Osteoblast (primary cell): ENCODE data around the gene PRELP. TPM values are rescaled to one million over a fixed set of nuclear protein-coding genes. Genes with fewer than 3 reads are reported as not detected.

Source experiments
- DNase-seq: peaks from one replicate; pipeline ENCODE4 v3.0.0; 2011; ENCODE audit warnings: low spot score, mixed read lengths; ENCODE audit not compliant: insufficient read length; ENCODE audit errors: missing footprints
- H2AFZ ChIP-seq: 2 replicates; pipeline ENCODE4 v1.6.0; 2011; ENCODE audit warnings: mild to moderate bottlenecking, low read length
- H3K27ac ChIP-seq: 2 replicates; pipeline ENCODE4 v1.5.1; 2011; ENCODE audit warnings: mild to moderate bottlenecking, low read depth, low read length, moderate library complexity
- H3K27me3 ChIP-seq: 2 replicates; pipeline ENCODE4 v1.6.0; 2012; ENCODE audit warnings: mild to moderate bottlenecking, control low read depth, inconsistent platforms, low read length, moderate library complexity; ENCODE audit not compliant: insufficient read depth
- H3K36me3 ChIP-seq: 2 replicates; pipeline ENCODE4 v1.5.1; 2011; ENCODE audit warnings: mild to moderate bottlenecking, low read length, control low read depth, moderate library complexity; ENCODE audit not compliant: insufficient read depth
- H3K4me1 ChIP-seq: 2 replicates; pipeline ENCODE4 v1.5.1; 2011; ENCODE audit warnings: mild to moderate bottlenecking, low read length, control low read depth, moderate library complexity; ENCODE audit not compliant: insufficient read depth
- H3K4me2 ChIP-seq: 2 replicates; pipeline ENCODE4 v1.6.0; 2011; ENCODE audit warnings: mild to moderate bottlenecking, low read length; ENCODE audit not compliant: insufficient read depth
- H3K4me3 ChIP-seq: fragments of 200-600 bp; sonication (generic); 3 replicates; pipeline ENCODE4 v1.5.1; 2012; ENCODE audit warnings: mild to moderate bottlenecking, low read length, inconsistent platforms; ENCODE audit not compliant: insufficient read depth
- H3K79me2 ChIP-seq: 2 replicates; pipeline ENCODE4 v1.6.0; 2012; ENCODE audit warnings: mild to moderate bottlenecking, low read length, control low read depth, inconsistent platforms; ENCODE audit not compliant: insufficient read depth
- H3K9me3 ChIP-seq: 2 replicates; pipeline ENCODE4 v1.5.1; 2011; ENCODE audit warnings: low read depth, low read length, control low read depth
- H4K20me1 ChIP-seq: 2 replicates; pipeline ENCODE4 v1.6.0; 2012; ENCODE audit warnings: mild to moderate bottlenecking, low read length, control low read depth; ENCODE audit not compliant: insufficient read depth
- CTCF ChIP-seq: IDR thresholded peaks from 2 replicates; pipeline ENCODE4 v1.5.1; 2011; ENCODE audit warnings: mild to moderate bottlenecking, low read depth, low read length, moderate library complexity; ENCODE audit errors: extremely low read depth
- total RNA-seq: library from RNA; depleted of rRNA; stranded (reverse); fragments of >200 nt; gene quantifications from 2 replicates; pipeline ENCODE4 v1.2.3, GENCODE V29; 2012

Gene PRELP
- total RNA-seq, 1 donor, result 0.36 TPM

- DNase-seq, result no peak
- Histone ChIP-seq H3K4me1 (peaks cover 17% of the 10 kb centered on the region), H2AFZ (peak overlapping the region; percentile 73), H3K9me3 (no peaks in the 10 kb centered on the region), H3K4me2 (no peak overlapping the region), H3K79me2 (no peaks in the 10 kb centered on the region), H3K4me3 (no peak overlapping the region), H4K20me1 (no peaks in the 10 kb centered on the region), H3K36me3 (no peaks in the 10 kb centered on the region), H3K27me3 (no peaks in the 10 kb centered on the region), H3K27ac (no peak overlapping the region)
- TF ChIP-seq CTCF, result no peak
These were observed 51.0 kb downstream of the PRELP start for GRCh38 chr1:203526572-203526971.

GRCh38 chr1:203527013-203527412 is 51.4 kb downstream of the PRELP start:
- Histone ChIP-seq H3K27ac (no peak overlapping the region), H3K9me3 (no peaks in the 10 kb centered on the region), H3K27me3 (no peaks in the 10 kb centered on the region), H3K4me2 (no peak overlapping the region), H3K36me3 (no peaks in the 10 kb centered on the region), H2AFZ (peak overlapping the region; percentile 73), H3K4me3 (no peak overlapping the region), H4K20me1 (no peaks in the 10 kb centered on the region), H3K79me2 (no peaks in the 10 kb centered on the region), H3K4me1 (peaks cover 16% of the 10 kb centered on the region)
- no peak for DNase-seq
- TF ChIP-seq CTCF, result no peak

- H2AFZ ChIP-seq, result no peak overlapping the region
- no peak for TF ChIP-seq CTCF
- no peaks in the 10 kb centered on the region for H3K9me3 ChIP-seq
- no peaks in the 10 kb centered on the region for H3K27me3 ChIP-seq
- no peak overlapping the region for H3K27ac ChIP-seq
- no peaks in the 10 kb centered on the region for H3K36me3 ChIP-seq
- no peak overlapping the region for H3K4me2 ChIP-seq
- H4K20me1 ChIP-seq, result no peaks in the 10 kb centered on the region
- no peak overlapping the region for H3K4me3 ChIP-seq
- no peaks in the 10 kb centered on the region for H3K79me2 ChIP-seq
- no peak for DNase-seq
- H3K4me1 ChIP-seq, result peaks cover 16% of the 10 kb centered on the region
These were observed 52.5 kb downstream of the PRELP start for GRCh38 chr1:203528063-203528462.

GRCh38 chr1:203528976-203529835 is 53.6 kb downstream of the PRELP start:
- TF ChIP-seq CTCF, result no peak
- H3K27me3 ChIP-seq, result no peaks in the 10 kb centered on the region
- no peak overlapping the region for H3K4me2 ChIP-seq
- no peaks in the 10 kb centered on the region for H3K79me2 ChIP-seq
- H3K9me3 ChIP-seq, result no peaks in the 10 kb centered on the region
- H4K20me1 ChIP-seq, result no peaks in the 10 kb centered on the region
- peaks cover 24% of the 10 kb centered on the region for H3K4me1 ChIP-seq
- H2AFZ ChIP-seq, result peak overlapping the region; percentile 72
- DNase-seq, result no peak
- no peaks in the 10 kb centered on the region for H3K36me3 ChIP-seq
- no peak overlapping the region for H3K4me3 ChIP-seq
- H3K27ac ChIP-seq, result no peak overlapping the region
